Subcutaneous adipose tissue (tissue), 4 donors: Measurements from ENCODE around the gene RGS3. TPM values are rescaled to one million over a fixed set of nuclear protein-coding genes. Genes with fewer than 3 reads are reported as not detected.

Experiments
- CTCF ChIP-seq: fragments of 450-650 bp; IDR thresholded peaks from one replicate; pipeline ENCODE4 v1.5.1; 2016; ENCODE audit warnings: low read depth, mild to moderate bottlenecking, control low read depth, antibody characterized with exemption, moderate library complexity
- total RNA-seq, 4 donors: library from RNA; depleted of rRNA; stranded (reverse); fragments of >200 nt; gene quantifications; one replicate each; pipeline ENCODE4 v1.1.0, GENCODE V29; 2016

RGS3 gene
- total RNA-seq, 4 donors from 2014 or later: 25.0 to 122 (median 70.9) TPM

- no peak for TF ChIP-seq CTCF
Observed at GRCh38 chr9:113645978-113646253, 182.4 kb downstream of the RGS3 start.

- no peak for TF ChIP-seq CTCF
Observed at GRCh38 chr9:113646491-113646890, 183.0 kb downstream of the RGS3 start.

Other genes starting within 250 kb of the RGS3 start
- gene FKBP15, start 242.4 kb upstream of the RGS3 start, total RNA-seq: 10 to 100 TPM; 24.9 to 51.7 (median 32.0) TPM
- 10 to 100 TPM; 11.9 to 28.2 (median 18.2) TPM for gene SLC31A1, start 242.2 kb upstream of the RGS3 start, total RNA-seq
- 10 to 100 TPM; 18.3 to 68.2 (median 31.5) TPM for gene CDC26, start 188.2 kb upstream of the RGS3 start, total RNA-seq
- gene PRPF4, start 188.1 kb upstream of the RGS3 start, total RNA-seq: 10 to 100 TPM; 12.9 to 17.6 (median 15.7) TPM
- not detected for gene RNF183, start 160.4 kb upstream of the RGS3 start, total RNA-seq
- 1 to 10 TPM; 1.4 to 5.7 (median 2.3) TPM for gene WDR31, start 123.5 kb upstream of the RGS3 start, total RNA-seq
- gene BSPRY, start 114.2 kb upstream of the RGS3 start, total RNA-seq: under 1 TPM in 1 of 4 donors, not detected in 3; 0.66 TPM
- 10 to 100 TPM in 3 of 4 donors, 1 to 10 TPM in 1; 7.8 to 33.0 (median 20.9) TPM for gene HDHD3, start 86.7 kb upstream of the RGS3 start, total RNA-seq
- gene ALAD, start 62.4 kb upstream of the RGS3 start, total RNA-seq: 10 to 100 TPM; 16.8 to 46.7 (median 22.5) TPM
- 10 to 100 TPM; 20.7 to 28.4 (median 27.0) TPM for gene POLE3, start 53.1 kb upstream of the RGS3 start, total RNA-seq
- under 1 TPM; 0.34 to 0.75 (median 0.66) TPM for gene C9orf43, start 53.0 kb upstream of the RGS3 start, total RNA-seq